ENCODE results near the gene DHCR7.

The DHCR7 gene

GRCh38 chr11:71406681-71407080, 41.5 kb downstream of the DHCR7 start:
- no peak for DNase-seq

GRCh38 chr11:71404209-71404608, 44.0 kb downstream of the DHCR7 start:
- no peak for DNase-seq

GRCh38 chr11:71402878-71403277, 45.3 kb downstream of the DHCR7 start:
- no peak for DNase-seq

- DNase-seq, result no peak
These were observed 48.0 kb downstream of the DHCR7 start for GRCh38 chr11:71400216-71400615.

- DNase-seq, result no peak
These were observed 48.9 kb downstream of the DHCR7 start for GRCh38 chr11:71399341-71399740.

- no peak for DNase-seq
These were observed 50.2 kb downstream of the DHCR7 start for GRCh38 chr11:71397961-71398360.

- DNase-seq, result no peak
These were observed 50.8 kb downstream of the DHCR7 start for GRCh38 chr11:71397331-71397860.

GRCh38 chr11:71396548-71397123, 51.6 kb downstream of the DHCR7 start:
- DNase-seq, result no peak

GRCh38 chr11:71395774-71396173, 52.4 kb downstream of the DHCR7 start:
- no peak for DNase-seq

- no peak for DNase-seq
These were observed 53.0 kb downstream of the DHCR7 start for GRCh38 chr11:71395263-71395560.

- no peak for DNase-seq
These were observed 54.9 kb downstream of the DHCR7 start for GRCh38 chr11:71393283-71393682.

GRCh38 chr11:71391796-71392195, 56.4 kb downstream of the DHCR7 start:
- DNase-seq, result no peak

GRCh38 chr11:71391352-71391751, 56.8 kb downstream of the DHCR7 start:
- DNase-seq, result no peak

- DNase-seq, result no peak
These were observed 59.5 kb downstream of the DHCR7 start for GRCh38 chr11:71388637-71389235.

- DNase-seq, result no peak
These were observed 60.2 kb downstream of the DHCR7 start for GRCh38 chr11:71387784-71388636.

- no peak for DNase-seq
These were observed 61.0 kb downstream of the DHCR7 start for GRCh38 chr11:71387200-71387599.

GRCh38 chr11:71386202-71386601, 62.0 kb downstream of the DHCR7 start:
- DNase-seq, result no peak

- DNase-seq, result no peak
These were observed 63.1 kb downstream of the DHCR7 start for GRCh38 chr11:71385091-71385490.

GRCh38 chr11:71384561-71384960, 63.6 kb downstream of the DHCR7 start:
- DNase-seq, result no peak

All from stimulated activated CD4-positive, alpha-beta T cell treated with anti-CD3 and anti-CD28 coated beads, Interleukin-2, amount 100 ng/mL, for 24 hours (primary cell).